Astrocyte (in vitro differentiated cells and primary cell): ENCODE results near the gene GLRX2.

ENCODE experiments used
- CTCF ChIP-seq: IDR thresholded peaks from 2 replicates; pipeline ENCODE4 v1.5.1; 2011; ENCODE audit warnings: low read depth, mild to moderate bottlenecking, inconsistent platforms, low read length, moderate library complexity; ENCODE audit not compliant: insufficient read depth
- EZH2 ChIP-seq: IDR thresholded peaks from 2 replicates; pipeline ENCODE4 v1.6.1; 2012; ENCODE audit warnings: mild to moderate bottlenecking, low read length, inconsistent platforms; ENCODE audit not compliant: insufficient read depth

GRCh38 chr1:193140254-193140653, 35.0 kb upstream of the GLRX2 start:
- TF ChIP-seq CTCF (no peak), EZH2 (no peak)
